ENCODE data around the gene OR52N4.

DNA sequence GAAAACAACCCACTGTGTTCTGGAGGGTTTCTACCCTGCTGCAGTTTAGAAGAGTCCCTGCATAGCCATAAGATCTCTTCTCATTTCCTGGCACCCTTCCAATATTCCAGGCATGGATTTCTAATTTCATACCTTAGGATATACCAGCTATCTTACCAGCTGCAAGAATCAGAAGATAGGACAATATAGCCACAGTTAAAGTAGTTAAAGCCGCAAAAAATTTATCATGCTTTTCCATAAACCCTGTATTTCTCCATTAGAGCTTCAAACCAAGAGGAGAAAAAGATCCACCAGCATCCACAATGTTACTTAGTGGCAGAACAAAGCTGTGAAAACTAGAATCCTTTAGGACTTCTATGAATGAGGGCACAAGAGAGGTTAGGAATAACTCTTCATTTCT, 26.4 kb upstream of the OR52N4 start:
- TF ChIP-seq, protein P1, sequence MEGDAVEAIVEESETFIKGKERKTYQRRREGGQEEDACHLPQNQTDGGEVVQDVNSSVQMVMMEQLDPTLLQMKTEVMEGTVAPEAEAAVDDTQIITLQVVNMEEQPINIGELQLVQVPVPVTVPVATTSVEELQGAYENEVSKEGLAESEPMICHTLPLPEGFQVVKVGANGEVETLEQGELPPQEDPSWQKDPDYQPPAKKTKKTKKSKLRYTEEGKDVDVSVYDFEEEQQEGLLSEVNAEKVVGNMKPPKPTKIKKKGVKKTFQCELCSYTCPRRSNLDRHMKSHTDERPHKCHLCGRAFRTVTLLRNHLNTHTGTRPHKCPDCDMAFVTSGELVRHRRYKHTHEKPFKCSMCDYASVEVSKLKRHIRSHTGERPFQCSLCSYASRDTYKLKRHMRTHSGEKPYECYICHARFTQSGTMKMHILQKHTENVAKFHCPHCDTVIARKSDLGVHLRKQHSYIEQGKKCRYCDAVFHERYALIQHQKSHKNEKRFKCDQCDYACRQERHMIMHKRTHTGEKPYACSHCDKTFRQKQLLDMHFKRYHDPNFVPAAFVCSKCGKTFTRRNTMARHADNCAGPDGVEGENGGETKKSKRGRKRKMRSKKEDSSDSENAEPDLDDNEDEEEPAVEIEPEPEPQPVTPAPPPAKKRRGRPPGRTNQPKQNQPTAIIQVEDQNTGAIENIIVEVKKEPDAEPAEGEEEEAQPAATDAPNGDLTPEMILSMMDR (IDR thresholded peaks at IDR 0.05; ENCODE audit: insufficient read depth, low read length), result no peak
- TF ChIP-seq POLR2AphosphoS5 (IDR thresholded peaks at IDR 0.05; ENCODE audit: low read depth) (no peak), REST (IDR thresholded peaks at IDR 0.05; ENCODE audit: insufficient replicate concordance, low read depth) (no peak), GABPA (IDR thresholded peaks at IDR 0.05; ENCODE audit: low read depth) (no peak), SPI1 (IDR thresholded peaks at IDR 0.05; ENCODE audit: borderline replicate concordance, low read depth) (no peak)

Measured in HL-60 (cell line).